Choroid plexus epithelial cell (primary cell): Measurements from ENCODE around the gene DIP2C.
"Not testable (repeated sequence)": the region's sequence is repeated elsewhere in the genome, so short reads cannot be mapped to it uniquely, and the experiment has no call there.

Experiments used
- DNase-seq: peaks from one replicate; pipeline ENCODE4 v3.0.0-alpha.2; 2010; ENCODE audit warnings: low read depth
- H3K4me3 ChIP-seq: 2 replicates; pipeline ENCODE4 v1.5.1; 2011; ENCODE audit warnings: low read depth, mild to moderate bottlenecking, control low read depth, low read length, moderate library complexity
- CTCF ChIP-seq: conservative IDR thresholded peaks from 2 replicates; pipeline ENCODE4 v1.5.1; 2011; ENCODE audit warnings: low read depth, mild to moderate bottlenecking, control low read depth, inconsistent platforms, low read length, moderate library complexity

The DIP2C gene

GRCh38 chr10:326350-326749, 363.1 kb downstream of the DIP2C start:
- no peak for TF ChIP-seq CTCF
- no peak for DNase-seq
- no peak overlapping the region for H3K4me3 ChIP-seq

GRCh38 chr10:325282-325681, 364.2 kb downstream of the DIP2C start:
- no peak overlapping the region for H3K4me3 ChIP-seq
- no peak for TF ChIP-seq CTCF
- no peak for DNase-seq

- DNase-seq: no peak
- TF ChIP-seq CTCF: no peak
These were observed 364.9 kb downstream of the DIP2C start for GRCh38 chr10:324593-324992.

DNA sequence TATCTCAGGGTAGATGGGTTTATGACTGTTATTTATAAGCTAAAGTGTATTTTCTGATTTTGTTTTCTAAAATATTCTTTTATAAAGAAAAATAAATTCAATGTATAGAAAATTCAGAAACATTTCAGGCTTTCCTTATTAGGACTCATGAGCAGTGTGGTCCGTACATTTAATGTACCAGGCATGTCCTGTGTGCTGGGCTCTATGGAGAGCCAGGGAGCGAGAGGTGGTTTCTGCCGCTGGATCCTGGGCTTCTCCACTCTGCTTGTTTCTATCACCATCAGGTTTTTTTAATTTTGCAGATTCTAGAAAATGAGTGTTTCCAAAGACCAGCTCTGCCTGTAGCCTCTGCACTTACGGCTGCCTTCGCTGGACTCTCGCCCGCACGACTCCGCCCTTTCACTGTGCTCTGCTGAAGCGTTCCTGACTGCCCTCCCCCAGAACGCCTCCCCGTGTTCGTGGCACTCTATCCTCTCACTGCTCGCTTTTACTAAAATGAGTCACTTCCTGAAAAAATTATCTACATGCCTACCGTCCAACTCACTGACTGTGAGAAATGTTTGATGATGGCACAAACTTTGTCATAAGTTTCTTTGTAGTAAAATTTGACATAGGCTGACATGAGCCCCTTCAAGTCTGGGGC, 365.7 kb downstream of the DIP2C start:
- H3K4me3 ChIP-seq: peak overlapping the region; percentile 26
- TF ChIP-seq CTCF: peak; percentile 22
- DNase-seq: peak; percentile 98

More at GRCh38 chr10:324593-324992, 364.9 kb downstream of the DIP2C start:
- H3K4me3 ChIP-seq: no peak overlapping the region

- DNase-seq, H3K4me3 ChIP-seq: not testable (repeated sequence)
These were observed 366.4 kb downstream of the DIP2C start for GRCh38 chr10:323046-323445.

DNA sequence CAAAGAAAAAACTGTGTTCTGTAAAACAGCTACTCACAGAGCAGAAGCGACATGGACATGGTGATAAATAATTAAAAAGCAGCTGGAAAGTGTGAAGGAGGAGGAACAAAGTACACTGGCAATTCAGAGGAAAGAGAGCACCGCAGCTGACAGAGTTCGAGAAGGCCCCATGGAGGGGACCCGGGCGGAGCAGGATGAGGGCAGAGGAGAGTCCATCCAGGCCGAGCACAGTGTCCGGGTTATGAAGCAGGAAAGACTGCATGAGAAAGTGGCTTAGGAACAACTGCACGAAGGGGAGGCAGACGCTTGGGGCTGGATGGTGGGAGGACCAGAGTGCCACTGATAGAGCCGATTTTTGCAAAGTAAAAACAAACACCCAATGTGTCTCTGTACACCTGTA, 368.7 kb downstream of the DIP2C start:
- H3K4me3 ChIP-seq: no peak overlapping the region
- TF ChIP-seq CTCF: no peak
- no peak for DNase-seq

DNA sequence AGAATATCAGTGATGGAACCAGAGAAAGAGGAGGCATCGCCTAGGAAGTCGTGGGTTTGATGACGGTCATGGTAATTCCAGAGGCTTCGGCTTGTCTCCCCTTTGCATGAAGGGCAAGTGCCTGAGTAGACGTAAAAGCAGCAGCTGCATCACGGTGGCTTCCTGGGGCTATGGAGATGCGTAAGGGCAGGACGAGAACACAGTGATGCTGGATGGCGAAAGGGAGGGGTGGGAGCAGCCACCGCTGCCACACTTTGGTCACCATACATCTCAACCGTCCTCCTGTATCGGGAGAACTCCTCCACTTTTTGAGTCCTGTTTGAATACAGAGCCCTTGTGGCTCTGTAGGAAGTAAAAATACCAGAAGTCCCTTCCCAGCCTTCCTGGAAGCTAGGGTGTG, 371.5 kb downstream of the DIP2C start:
- TF ChIP-seq CTCF: no peak
- no peak for DNase-seq
- H3K4me3 ChIP-seq: no peak overlapping the region
